ENCODE data around the gene STARD5. TPM values are rescaled to one million over a fixed set of nuclear protein-coding genes. Genes with fewer than 3 reads are reported as not detected.

STARD5 gene
- total and polyA plus RNA-seq, 2 experiments from 2014 or later = 3.8 to 10.1 TPM

DNA sequence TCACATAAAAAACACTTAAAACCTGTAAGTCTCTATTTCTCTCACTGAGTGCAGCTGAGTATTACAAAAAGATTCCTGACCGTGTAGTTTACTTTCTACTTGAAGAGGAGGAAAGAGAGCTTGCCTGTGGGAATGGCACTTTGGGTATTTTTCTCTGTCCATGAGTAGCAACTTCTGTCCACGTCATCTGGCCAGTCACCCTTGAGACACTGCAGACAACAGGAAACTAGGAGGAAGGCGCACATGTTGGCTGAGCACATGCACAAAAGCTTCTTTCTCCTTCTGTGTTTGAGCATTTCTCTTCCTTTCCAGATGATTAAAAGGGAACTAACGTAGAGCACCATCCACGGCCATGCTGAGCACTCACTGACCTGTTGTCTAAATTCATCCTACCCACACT lies 19.7 kb downstream of the STARD5 start:
- H3K27me3 Mint-ChIP-seq (ENCODE audit: insufficient read depth, low read depth, poor library complexity) = peaks cover 10% of the 10 kb centered on the region
- DNase-seq (ENCODE audit: low spot score) (no peak), ATAC-seq (no peak)
- H3K4me1 ChIP-seq (ENCODE audit: insufficient read depth) = peaks cover 15% of the 10 kb centered on the region; the same call in 1 of the 2 replicates
- no peaks in the 10 kb centered on the region for H3K79me2 ChIP-seq (replicated peaks; ENCODE audit: insufficient read depth)
- no peak overlapping the region for H3K4me3 ChIP-seq
- no peak overlapping the region for H3K27ac ChIP-seq (ENCODE audit: low read depth)
- H3K4me1 Mint-ChIP-seq = peaks cover 30% of the 10 kb centered on the region
- no peaks in the 10 kb centered on the region for H3F3A ChIP-seq (replicated peaks; ENCODE audit: low read depth)
- no peak overlapping the region for H2AFZ ChIP-seq
- no peaks in the 10 kb centered on the region; the same call in 1 of the 2 replicates for H3K9me2 ChIP-seq (ENCODE audit: insufficient read depth)
- H3K36me3 ChIP-seq (ENCODE audit: insufficient read depth) = no peaks in the 10 kb centered on the region
- peak overlapping the region; percentile 3; the same call in 1 of the 3 replicates for H3K4me3 Mint-ChIP-seq
- no peaks in the 10 kb centered on the region for H3K36me3 Mint-ChIP-seq (ENCODE audit: low read depth)
- peak overlapping the region; percentile 85; the same call in 1 of the 2 replicates for H3K27ac Mint-ChIP-seq
- TF ChIP-seq ZNF462 (CRISPR knock-in tag; IDR thresholded peaks at IDR 0.05) (no peak), JUNB (IDR thresholded peaks at IDR 0.05; ENCODE audit: unreplicated experiment) (no peak), ETS1 (IDR thresholded peaks at IDR 0.05) (no peak), ZNF331 (CRISPR knock-in tag; IDR thresholded peaks at IDR 0.05; ENCODE audit: low read depth) (no peak), CREB1 (CRISPR knock-in tag; IDR thresholded peaks at IDR 0.05; ENCODE audit: low read depth) (no peak), EZH2phosphoT487 (IDR thresholded peaks at IDR 0.05; ENCODE audit: unreplicated experiment) (no peak), NANOG (IDR thresholded peaks at IDR 0.05; ENCODE audit: borderline replicate concordance) (no peak), STAT1 (IDR thresholded peaks at IDR 0.05; ENCODE audit: unreplicated experiment) (no peak)
- 0 out of 2 replicates have a peak overlapping the region, but pooled peaks have one; percentile 4 for H3K4me2 ChIP-seq
- no peaks in the 10 kb centered on the region; the same call in 1 of the 2 replicates for H4K20me1 ChIP-seq (replicated peaks; ENCODE audit: insufficient read depth)
- H3K27me3 ChIP-seq (ENCODE audit: insufficient read depth) = no peaks in the 10 kb centered on the region
- H3K9me3 Mint-ChIP-seq = no peaks in the 10 kb centered on the region

Measured in GM23338 (cell line).